T follicular helper cell (primary cell): Measurements from ENCODE around the gene ARIH1.
A peak's percentile ranks its signal among the peaks of the same experiment; 100 is the strongest.
"Not testable (repeated sequence)": the region's sequence is repeated elsewhere in the genome, so short reads cannot be mapped to it uniquely, and the experiment has no call there.

Source experiments
- DNase-seq: peaks from one replicate; pipeline ENCODE4 v3.0.0-alpha.2; 2020; ENCODE audit warnings: low read depth
- total RNA-seq, 2 experiments: gene quantifications; one replicate each; lab custom pipeline; 2026; lab: John Stamatoyannopoulos, UW

ARIH1 gene, protein sequence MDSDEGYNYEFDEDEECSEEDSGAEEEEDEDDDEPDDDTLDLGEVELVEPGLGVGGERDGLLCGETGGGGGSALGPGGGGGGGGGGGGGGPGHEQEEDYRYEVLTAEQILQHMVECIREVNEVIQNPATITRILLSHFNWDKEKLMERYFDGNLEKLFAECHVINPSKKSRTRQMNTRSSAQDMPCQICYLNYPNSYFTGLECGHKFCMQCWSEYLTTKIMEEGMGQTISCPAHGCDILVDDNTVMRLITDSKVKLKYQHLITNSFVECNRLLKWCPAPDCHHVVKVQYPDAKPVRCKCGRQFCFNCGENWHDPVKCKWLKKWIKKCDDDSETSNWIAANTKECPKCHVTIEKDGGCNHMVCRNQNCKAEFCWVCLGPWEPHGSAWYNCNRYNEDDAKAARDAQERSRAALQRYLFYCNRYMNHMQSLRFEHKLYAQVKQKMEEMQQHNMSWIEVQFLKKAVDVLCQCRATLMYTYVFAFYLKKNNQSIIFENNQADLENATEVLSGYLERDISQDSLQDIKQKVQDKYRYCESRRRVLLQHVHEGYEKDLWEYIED
- 144 to 177 reads per million in 2 experiments for total RNA-seq

DNA sequence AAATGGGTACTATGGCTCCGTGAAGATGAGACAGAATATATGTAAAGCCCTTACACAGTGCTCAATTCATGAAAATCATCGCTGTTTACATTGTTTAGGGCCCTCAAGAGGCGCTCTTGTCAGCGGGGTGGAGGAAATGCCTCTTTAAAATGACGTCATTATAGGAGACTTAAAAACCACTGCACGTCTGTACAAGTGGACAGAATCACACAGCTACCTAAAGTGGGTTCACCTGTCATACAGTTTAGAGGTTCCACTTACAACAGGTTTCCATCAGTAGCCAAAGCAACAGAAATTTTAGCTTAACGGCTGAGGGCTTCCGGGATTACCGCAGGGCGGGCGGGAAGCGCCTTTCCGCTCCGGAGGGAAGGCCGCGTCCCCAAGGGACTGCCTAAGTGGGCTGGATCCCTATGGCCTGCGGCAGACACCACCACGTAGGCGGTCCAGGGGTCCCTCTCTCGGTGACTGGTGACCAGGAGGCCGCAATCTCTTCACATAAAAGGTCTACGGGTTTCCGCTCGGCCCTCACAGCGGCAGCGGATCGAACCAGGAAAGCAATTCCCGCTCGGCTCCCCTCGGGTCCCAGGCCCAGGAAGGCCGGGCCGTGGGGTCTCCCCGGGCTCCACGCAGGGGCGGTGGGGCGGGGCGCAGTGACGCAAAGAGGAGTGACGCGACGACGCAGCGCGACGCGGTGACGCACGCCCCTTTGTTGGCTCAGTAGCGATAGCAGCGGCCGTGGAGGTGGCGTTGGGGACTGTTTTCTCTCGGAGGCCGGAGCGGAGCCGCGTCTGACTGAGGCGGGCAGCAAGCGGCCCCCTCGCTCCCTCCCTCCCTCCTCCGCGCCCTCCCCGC, at the start of gene ARIH1:
ARIH1 (plus strand) TSS at position 717 of the 852 bp plus-strand sequence. CDS start 310 bp downstream, outside the sequence.
- peak; percentile 95 for DNase-seq

DNA sequence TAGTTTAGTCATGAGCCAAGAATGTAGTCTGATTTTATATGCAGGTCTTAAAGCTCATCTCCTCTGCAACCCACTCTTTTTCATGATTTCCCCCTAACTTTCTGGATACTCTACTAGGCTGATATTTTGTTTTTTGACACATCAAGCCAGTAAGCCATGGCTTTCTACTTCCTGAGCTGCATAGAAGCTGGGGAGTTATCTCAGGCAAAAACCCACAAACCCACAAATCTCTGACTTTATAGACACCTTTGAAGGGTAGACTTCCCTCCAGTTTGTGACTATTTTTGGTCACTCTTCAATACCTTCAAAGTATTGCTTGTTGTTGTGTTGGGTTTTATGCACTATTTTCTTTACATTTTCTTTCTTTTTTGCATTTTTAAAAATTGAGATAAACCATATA, 47.4 kb upstream of the ARIH1 start:
- no peak for DNase-seq

DNA sequence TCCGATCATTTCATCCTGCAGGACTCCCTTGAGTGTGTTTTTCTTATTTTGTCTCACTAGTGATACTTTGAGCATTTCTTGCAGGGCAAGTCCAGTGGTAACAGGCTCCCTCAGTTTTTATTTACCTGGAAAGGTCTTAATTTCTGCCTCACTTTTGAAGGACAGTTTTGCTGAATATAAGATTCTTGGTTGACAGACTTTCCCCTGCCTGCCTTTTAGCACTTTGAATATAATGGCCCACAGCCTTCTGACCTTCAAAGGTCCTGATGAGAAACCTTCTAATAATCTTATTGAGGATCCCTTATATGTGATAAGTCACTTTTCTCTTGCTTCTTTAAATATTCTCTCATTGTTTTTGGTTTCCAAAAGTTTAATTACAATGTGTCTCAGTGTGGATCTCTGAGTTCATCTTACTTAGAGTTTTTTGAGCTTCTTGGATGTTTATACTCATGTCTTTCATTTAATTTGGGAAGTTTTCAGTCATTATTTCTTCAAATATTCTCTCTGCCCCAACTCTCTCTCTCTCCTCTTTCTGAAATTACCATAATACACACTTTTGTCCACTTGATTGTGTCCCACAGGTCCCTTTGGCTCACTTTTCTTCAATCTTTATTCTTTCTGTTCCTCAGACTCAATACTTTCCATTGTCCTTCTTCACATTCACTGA, 36.3 kb upstream of the ARIH1 start:
- DNase-seq = no peak

DNA sequence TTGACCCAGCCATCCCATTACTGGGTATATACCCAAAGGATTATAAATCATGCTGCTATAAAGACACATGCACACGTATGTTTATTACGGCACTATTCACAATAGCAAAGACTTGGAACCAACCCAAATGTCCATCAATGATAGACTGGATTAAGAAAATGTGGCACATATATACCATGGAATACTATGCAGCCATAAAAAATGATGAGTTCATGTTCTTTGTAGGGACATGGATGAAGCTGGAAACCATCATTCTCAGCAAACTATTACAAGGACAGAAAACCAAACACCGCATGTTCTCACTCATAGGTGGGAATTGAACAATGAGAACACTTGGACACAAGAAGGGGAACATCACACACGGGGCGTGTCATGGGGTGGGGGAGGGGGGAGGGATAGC, 31.3 kb upstream of the ARIH1 start:
- not testable (repeated sequence) for DNase-seq

DNA sequence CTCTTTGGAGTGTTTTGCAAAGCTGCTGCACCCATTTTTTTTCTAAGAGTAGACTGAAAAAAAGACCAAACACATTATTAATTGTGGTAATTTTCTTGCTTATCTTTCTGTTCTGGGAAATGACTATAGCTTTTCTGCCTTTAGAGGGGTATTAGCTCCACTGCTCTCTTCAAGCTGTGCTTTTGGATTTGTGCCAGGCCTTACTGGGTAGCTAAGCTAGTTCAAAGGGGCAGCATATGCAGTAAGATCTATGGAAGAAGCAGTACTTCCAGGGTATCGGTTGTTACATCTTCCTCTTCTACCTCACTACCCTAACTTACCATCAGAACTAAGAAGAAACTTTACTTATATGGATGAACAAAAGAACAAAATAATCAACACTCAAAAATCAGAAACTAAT, 28.7 kb upstream of the ARIH1 start:
- DNase-seq = no peak

DNA sequence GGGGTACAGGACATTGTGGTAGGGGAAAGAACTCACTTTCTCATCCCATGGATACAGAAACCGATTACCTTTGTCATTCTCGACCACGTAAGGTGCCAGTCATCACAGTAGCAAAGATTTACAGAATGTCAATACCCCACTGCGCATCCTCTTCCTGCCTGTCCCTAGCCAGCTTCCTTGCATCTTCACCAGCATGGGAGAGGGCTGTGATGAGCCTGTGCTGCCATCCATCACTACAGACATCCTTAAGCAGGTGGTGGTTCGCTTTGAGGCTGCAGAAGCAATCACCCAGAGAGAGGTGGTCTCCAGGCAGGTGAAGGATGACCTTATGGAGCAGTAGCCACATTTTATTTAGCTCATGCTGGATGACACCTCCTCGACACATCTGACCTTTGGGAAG, 23.3 kb upstream of the ARIH1 start:
- no peak for DNase-seq

DNA sequence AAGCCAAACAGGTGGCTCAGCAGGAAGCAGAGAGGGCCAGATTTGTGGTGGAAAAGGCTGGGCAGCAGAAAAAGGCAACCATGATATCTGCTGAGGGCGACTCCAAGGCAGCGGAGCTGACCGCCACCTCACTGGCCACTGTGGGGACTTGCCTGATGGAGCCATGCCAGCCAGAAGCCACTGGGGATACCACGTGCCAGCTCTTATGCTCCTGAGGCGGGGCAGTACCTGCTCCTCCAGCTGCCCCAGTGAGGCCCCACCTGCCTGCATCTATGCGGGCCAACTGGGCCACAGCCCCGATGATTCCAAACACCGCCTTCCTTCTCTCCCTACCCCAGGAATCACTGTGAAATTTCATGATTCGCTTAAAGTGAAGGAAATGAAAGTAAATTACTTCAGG, 22.9 kb upstream of the ARIH1 start:
- DNase-seq = no peak

DNA sequence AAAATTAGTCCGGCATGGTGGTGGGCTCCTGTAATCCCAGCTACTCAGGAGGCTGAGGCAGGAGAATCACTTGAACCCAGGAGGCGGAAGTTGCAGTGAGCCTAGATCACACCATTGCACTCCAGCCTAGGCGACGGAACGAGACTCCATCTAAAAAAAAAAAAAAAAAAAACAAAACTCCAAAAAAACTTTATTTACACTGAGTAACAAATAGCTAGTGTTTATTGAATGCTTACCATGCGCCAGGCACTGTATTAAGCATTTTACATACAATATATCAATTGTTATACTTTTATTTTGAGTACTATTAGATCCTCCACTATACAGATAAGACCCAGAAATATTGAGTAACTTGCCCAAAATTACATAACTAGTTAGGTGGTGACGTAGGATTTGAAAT, 17.4 kb upstream of the ARIH1 start:
- no peak for DNase-seq

DNA sequence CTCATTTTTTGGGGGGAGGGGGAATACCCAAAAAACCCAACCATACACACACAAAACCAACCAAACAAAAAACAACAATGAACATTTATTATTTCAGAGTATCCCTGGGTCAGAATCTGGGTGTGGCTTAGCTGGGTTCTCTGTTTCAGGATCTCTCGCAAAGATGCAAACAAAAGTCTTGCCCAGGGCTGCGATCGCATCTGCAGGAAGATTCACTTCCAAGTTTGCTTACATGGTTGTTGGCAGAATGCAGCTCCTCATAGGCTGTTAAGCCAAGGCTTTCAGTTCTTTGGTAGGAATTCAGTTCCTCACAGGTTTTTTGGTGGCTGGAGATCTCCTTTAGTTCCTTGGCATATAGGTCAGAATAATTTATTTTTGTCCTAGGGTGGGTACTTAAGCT, 13.7 kb upstream of the ARIH1 start:
- no peak for DNase-seq

DNA sequence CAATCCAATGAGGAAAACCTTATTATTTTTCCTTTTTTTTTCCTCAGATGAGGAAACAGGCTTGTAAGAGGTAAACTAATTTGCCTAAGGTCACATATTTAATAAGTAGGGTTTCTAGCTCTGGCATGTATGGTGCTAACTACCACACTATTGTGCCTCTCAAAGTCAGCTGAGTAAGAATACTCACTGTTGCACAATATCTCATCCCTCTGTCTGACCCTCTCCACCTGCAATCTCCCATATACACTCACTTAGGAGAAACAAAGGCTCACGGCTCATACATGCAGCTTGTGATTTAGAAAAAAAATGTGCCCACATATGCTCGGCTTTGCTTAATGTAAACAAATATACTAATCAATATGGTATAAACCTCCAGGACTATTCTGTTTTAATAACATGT, 10.4 kb upstream of the ARIH1 start:
- no peak for DNase-seq

DNA sequence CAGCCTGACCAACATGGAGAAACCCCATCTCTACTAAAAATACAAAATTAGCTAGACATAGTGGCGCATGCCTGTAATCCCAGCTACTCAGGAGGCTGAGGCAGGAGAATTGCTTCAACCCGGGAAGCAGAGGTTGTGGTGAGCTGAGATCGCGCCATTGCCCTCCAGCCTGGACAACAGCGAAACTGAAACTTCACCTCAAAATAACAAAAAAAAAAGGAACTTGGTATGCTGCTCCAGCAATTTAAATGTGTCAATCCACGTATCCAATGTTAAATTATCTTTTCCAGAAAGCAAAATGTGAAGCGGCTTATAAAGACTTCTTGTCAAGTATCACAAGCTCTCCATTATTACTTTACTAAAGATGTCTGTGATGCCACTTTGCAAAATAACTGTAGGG, 9.9 kb upstream of the ARIH1 start:
- no peak for DNase-seq

DNA sequence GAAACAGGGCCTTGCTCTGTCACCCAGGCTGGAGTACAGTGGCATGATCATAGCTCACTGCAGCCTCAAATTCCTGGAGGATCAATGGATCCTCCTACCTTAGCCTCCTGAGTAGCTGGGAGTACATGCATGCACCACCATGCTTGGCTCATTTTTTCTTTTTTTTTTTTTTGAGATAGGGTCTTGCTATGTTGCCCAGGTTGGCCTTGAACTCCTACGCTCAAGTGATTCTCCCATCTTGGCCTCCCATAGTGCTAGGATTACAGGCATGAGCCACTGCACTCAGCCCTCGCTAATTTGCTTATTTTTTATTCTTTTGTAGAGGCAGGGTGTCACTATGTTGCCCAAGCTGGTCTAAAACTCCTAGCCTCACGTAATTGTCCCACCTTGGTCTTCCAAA, 6.0 kb upstream of the ARIH1 start:
- no peak for DNase-seq

DNA sequence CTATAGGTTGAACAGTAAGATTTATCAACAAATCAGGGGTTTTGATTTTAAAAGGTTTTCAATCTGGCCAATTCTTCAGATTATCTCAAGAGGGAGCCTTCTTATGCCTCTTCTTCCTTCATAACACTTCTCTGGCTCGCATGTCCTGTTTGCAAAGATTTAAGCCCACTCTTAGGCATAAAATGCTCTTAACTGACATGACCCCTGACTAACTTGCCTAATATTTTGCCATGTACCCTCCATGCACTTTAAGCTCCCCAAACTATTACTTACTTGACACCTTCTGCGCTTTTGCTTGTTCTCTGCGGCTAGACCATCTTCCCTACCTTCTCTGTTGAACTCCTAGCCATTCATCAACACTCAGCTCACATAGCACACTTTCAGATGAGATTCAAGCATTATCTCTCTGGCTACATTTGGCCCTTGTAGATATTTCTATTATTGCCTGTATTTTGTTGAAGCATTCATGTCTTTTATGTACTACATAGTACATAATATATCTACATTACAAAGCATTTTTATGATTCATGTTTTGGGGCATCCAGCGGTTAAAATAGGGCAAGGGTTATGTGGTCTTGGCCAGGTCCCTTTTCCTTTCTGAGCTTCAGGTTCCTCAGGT, 1.0 kb upstream of the ARIH1 start:
- DNase-seq = no peak

DNA sequence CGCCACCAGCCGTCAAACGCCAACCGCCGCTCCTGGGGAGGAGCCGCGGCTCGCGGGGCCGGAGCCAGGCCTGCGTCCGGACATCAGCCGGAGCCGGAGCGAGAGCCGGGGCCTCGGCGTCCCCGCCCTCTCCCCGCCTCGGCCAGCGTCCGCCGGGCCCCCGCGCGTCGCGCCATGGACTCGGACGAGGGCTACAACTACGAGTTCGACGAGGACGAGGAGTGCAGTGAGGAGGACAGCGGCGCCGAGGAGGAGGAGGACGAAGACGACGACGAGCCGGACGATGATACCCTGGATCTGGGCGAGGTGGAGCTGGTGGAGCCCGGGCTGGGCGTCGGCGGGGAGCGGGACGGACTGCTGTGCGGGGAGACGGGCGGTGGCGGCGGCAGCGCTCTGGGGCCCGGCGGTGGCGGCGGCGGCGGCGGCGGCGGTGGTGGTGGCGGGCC, 359 bp downstream of the ARIH1 start:
- peak; percentile 20 for DNase-seq

DNA sequence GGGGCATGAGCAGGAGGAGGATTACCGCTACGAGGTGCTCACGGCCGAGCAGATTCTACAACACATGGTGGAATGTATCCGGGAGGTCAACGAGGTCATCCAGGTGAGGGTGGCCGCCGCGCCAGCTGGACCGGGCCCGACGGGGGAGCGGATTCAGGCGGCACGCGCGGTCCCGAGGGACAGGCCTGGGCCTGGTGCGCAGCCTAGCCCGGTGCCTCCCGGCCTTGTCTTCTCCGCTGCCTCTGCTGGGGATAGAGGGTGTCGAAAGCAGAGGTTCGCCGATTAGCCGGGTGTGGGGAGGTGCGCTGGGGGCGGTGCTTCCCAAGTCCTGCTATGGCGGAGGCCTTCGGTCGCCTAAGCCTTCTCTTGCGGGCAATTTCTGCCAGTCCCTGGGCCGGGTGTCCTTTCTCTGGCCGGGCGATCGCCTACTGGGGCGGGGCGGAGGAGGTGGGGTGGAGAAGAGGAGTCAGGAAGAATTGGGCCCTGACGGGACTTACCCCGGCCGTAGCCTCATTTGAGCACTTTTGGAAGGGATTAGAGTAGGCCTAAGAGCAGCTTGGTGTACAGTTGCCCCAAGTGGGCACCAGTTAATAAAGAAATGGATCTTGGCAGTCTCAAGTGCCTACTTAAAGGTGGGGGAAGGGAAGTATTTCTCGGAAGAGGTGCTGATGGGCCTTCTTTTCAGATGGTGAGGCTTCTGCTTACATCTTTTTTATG, 940 bp downstream of the ARIH1 start:
- DNase-seq = peak; percentile 79

DNA sequence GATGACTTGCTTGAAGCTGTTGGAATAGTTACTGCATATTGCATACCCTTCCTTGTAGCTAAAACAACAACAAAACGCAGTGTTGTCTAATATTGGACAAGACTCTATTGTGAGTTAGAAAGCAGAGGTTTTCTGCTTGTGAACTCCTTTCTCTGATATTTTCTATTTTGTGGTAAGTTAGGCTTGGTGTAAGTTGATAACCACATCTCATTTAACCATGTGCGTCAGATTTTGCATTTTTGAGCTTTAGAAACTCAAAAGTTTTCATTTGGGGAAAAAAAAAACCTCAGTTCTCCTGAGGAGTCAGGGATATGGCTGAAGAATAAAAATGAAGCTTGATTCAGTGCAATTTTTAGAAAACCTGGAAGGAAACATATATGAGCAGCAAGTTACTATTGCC, 1.5 kb downstream of the ARIH1 start:
- no peak for DNase-seq

DNA sequence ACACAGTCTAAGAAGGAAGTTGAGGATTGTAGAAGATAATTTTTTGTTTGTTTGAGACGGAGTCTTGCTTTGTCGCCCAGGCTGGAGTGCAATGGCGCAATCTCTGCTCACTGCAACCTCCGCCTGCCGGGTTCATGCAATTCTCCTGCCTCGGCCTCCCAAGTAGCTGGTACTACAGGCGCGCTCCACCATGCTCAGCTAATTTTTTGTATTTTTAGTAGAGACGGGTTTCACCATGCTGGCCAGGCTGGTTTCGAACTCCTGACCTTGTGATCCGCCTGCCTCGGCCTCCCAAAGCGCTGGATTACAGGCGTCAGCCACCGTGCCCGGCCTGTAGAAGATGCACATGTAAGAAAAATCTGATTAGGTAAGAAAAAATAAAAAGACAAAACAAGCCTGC, 2.2 kb downstream of the ARIH1 start:
- not testable (repeated sequence) for DNase-seq

DNA sequence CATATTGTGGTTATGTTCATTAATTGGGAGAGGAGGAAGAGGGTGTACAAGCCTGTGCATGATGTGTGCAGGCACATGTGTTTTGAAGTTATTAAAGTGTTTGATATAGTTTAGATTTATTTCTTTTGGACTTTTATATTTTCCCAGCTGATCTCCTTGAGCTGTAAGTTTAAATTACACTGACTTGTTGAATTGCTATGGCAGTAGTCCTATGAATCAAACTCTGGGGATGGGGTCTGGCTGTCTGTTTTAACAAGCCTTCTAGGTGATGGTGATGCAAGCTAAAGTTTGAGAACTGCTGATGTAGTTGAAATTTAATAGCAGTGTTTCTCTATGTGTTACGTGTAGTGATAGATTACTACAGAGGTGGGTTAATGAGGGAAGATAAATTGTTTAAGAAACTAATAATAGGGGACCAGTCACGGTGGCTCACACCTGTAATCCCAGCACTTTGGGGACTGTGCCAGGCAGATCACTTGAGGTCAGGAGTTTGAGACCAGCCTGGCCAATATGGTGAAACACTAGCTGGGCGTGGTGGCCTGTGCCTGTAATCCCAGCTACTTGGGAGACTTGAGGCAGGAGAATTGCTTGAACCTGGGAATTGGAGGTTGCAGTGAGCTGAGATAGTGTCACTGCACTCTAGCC, 7.0 kb downstream of the ARIH1 start:
- no peak for DNase-seq

DNA sequence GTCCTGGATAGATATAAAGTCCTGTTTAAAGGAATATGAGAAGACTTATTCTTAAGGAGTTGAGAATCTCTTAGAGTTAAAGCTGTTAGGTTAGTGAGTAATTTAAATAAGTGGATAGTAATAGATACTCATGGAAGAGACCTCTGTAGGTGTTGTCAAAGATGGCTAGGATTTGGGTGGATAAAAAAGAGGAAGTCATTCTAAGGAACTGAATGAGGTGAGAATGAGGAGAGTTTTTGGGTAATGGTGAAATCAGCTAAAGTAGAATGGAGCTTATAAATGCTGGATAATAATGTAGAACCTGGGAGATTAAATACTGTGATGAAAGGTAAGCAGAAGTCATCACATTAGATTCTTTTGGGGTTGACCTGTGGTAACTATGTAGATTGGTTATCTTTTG, 8.1 kb downstream of the ARIH1 start:
- DNase-seq = no peak

DNA sequence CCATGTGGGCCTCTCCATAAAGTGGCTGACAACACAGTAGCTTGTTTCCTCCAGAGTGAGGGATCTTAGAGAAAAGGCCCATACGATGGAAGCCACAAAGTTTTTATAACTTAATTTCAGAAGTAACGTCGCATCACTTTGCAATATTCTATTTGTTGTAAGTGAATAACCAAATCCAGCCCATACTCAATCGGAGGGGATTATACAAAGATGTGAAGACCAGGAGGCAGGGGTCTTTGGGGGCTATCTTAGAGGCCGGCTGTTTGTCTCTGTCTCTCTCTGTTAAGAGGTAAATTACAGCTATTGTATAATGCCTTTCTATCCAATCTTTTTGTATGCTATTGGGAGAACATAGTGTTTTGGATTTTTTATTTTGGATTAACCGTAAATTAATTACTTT, 9.1 kb downstream of the ARIH1 start:
- no peak for DNase-seq

DNA sequence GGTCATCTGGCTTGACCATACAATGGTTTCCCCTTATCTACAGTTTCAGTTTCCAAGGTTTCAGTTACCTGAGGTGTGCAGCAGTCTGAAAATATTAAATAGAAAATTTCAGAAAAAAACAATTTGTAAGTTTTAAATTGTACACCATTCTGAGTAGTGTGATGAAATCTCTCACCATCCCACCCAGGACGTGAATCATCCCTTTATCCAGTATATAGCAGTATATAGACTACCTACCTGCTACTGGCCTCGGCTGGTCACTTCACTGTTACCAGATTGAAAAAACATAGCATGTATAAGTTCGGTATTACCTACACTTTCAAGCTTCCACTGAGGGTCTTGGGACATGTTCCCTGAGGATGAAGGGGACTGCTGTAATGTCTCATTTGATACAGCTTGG, 12.0 kb downstream of the ARIH1 start:
- no peak for DNase-seq
